AG04450 (cell line): ENCODE data around the gene IL17C. TPM values are rescaled to one million over a fixed set of nuclear protein-coding genes. Genes with fewer than 3 reads are reported as not detected.

Source experiments
- CTCF ChIA-PET: fragments of 300-600, 350-600 bp; formaldehyde crosslinking; extraction: SDS; loops from one replicate; lab custom pipeline; 2022; ENCODE audit warnings: antibody characterized with exemption, inconsistent platforms; lab: Charles Lee
- POLR2A ChIA-PET: fragments of 350-600 bp; formaldehyde crosslinking; extraction: SDS; loops from one replicate; lab custom pipeline; 2021; ENCODE audit warnings: antibody characterized with exemption, inconsistent platforms; lab: Yijun Ruan, JAX
- DNase-seq: peaks from one replicate; pipeline ENCODE4 v3.0.0-alpha.2; 2011; ENCODE audit warnings: low read depth, low spot score
- H3K27ac ChIP-seq: one replicate; pipeline ENCODE4 v1.5.1; 2012; ENCODE audit warnings: low read depth, low read length, control low read depth
- H3K27me3 ChIP-seq: one replicate; pipeline ENCODE4 v1.6.0; 2012; ENCODE audit warnings: low read length; ENCODE audit not compliant: control insufficient read depth, insufficient read depth
- H3K4me3 ChIP-seq: 2 replicates; pipeline ENCODE4 v1.5.1; 2011; ENCODE audit warnings: mild to moderate bottlenecking, low read depth, low read length, control low read depth
- H3K9me3 ChIP-seq: 2 replicates; pipeline ENCODE4 v1.5.1; 2012; ENCODE audit warnings: low read length; ENCODE audit not compliant: control insufficient read depth, insufficient read depth
- CTCF ChIP-seq: IDR thresholded peaks from 2 replicates; pipeline ENCODE4 v1.5.1; 2011; ENCODE audit warnings: low read depth, low read length, control low read depth, inconsistent platforms
- polyA plus RNA-seq: library from polyadenylated mRNA; depleted of rRNA; stranded (reverse); fragments of >200 nt; gene quantifications from 2 replicates; pipeline ENCODE4 v1.2.3, GENCODE V29; 2011

Gene IL17C
- polyA plus RNA-seq, 1 experiment: not detected

- Histone ChIP-seq H3K4me3 (no peak overlapping the region), H3K9me3 (no peaks in the 10 kb centered on the region; the same call in 1 of the 2 replicates), H3K27me3 (no peaks in the 10 kb centered on the region), H3K27ac (no peak overlapping the region)
- ChIA-PET CTCF (no interaction called here), POLR2A (no interaction called here)
- TF ChIP-seq CTCF: no peak
- no peak for DNase-seq
Measured at GRCh38 chr16:88656291-88656980, 18.1 kb downstream of the IL17C start.

GRCh38 chr16:88657371-88657770 is 19.0 kb downstream of the IL17C start:
- CTCF ChIA-PET: no interaction called here
- DNase-seq: no peak

GRCh38 chr16:88658714-88659113 is 20.3 kb downstream of the IL17C start:
- Histone ChIP-seq H3K27me3 (no peaks in the 10 kb centered on the region), H3K9me3 (no peaks in the 10 kb centered on the region; the same call in 1 of the 2 replicates), H3K4me3 (no peak overlapping the region), H3K27ac (no peak overlapping the region)
- DNase-seq: no peak
- no peak for TF ChIP-seq CTCF
- ChIA-PET CTCF (no interaction called here), POLR2A (no interaction called here)

More at GRCh38 chr16:88657371-88657770, 19.0 kb downstream of the IL17C start:
- Histone ChIP-seq H3K4me3 (no peak overlapping the region), H3K9me3 (no peaks in the 10 kb centered on the region; the same call in 1 of the 2 replicates), H3K27me3 (no peaks in the 10 kb centered on the region), H3K27ac (no peak overlapping the region)
- POLR2A ChIA-PET: no interaction called here
- TF ChIP-seq CTCF: no peak

DNA sequence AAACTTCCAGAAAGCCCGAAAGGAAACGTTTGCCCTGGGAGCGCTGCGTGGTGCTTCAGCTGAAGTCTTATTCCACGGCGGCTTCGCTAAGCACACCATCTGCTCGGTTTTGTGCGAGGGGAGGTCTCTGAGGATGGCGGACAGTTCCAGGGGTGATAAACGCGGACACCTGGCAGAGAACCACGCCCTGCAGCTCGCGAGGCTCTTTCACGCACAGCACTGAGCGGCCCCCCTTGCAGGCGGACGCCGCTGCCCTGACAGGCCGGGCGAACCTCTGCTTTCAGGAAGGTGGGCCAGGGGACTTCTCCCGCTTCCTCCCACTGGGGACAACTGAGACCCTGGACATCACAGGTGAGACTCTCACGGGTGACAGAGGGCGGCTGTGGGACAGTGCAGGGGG is 20.8 kb downstream of the IL17C start:
- Histone ChIP-seq H3K27ac (no peak overlapping the region), H3K9me3 (no peaks in the 10 kb centered on the region; the same call in 1 of the 2 replicates), H3K27me3 (no peaks in the 10 kb centered on the region), H3K4me3 (no peak overlapping the region)
- DNase-seq: no peak
- POLR2A ChIA-PET: no interaction called here
- CTCF ChIA-PET: no interaction called here
- TF ChIP-seq CTCF: no peak

GRCh38 chr16:88661468-88661867 is 23.1 kb downstream of the IL17C start:
- POLR2A ChIA-PET: interaction anchor here (1.6 kb wide), 1 partner anchor 22 kb away, joined by 4 read pairs; no protein-coding TSS in a partner anchor
- Histone ChIP-seq H3K27ac (no peak overlapping the region), H3K27me3 (no peaks in the 10 kb centered on the region), H3K4me3 (peak overlapping the region; percentile 27; the same call in 1 of the 2 replicates), H3K9me3 (no peaks in the 10 kb centered on the region; the same call in 1 of the 2 replicates)
- CTCF ChIA-PET: no interaction called here
- TF ChIP-seq CTCF: no peak
- no peak for DNase-seq
